ENCODE data around the gene DCANP1. TPM values are rescaled to one million over a fixed set of nuclear protein-coding genes. Genes with fewer than 3 reads are reported as not detected.

The DCANP1 gene
- total and polyA plus RNA-seq, 2 donors (not counting 1 experiment from before 2014, with no cell fraction given), result not detected

DNA sequence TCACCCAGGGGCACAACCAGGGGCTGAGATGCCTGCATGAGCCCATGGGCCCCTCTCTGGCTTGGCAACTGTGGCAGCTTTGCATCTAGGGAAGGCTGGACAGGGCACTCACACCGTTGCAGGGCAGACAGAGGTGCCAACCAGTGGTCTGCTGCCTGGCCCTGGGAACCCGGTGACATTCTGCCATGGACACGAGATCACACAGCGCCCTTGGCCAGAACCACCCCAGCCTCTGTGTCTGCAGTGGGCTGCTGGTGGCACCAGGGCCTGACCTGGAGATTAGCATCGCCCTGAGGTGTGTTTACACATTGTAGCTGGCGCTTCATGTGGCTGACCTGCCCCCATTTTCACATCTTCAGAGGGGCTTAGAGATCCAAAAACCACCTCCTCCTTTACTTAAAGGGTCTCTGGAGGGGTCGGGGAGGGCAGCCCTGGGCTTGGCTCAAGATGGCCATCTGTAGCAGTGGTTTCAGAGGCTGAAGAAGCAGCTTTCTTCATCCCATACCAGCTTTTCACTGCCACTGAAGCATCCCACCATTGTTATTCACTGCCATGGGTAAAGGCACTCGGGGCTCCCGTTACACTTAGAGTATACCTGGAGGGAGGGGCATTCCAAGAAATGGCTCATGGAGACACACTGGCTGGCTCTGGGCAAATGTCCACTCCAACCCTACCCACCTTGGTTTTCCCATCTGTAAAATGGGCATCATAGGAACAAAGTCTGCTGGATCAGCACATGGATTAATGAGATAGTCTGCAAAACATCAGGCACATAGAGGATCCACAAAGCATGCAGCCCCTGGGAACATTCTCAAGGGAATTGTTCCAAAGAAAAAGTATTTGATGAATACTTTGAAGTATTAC lies 11.4 kb downstream of the DCANP1 start:
- no peaks in the 10 kb centered on the region for H3K27me3 ChIP-seq (ENCODE audit: control insufficient read depth, insufficient read depth, low read length)
- no peak overlapping the region for H3K9ac ChIP-seq (ENCODE audit: insufficient read depth, low read length)
- TF ChIP-seq EZH2 (IDR thresholded peaks at IDR 0.05; ENCODE audit: low read length, missing control alignments), result no peak
- TF ChIP-seq, protein P1, sequence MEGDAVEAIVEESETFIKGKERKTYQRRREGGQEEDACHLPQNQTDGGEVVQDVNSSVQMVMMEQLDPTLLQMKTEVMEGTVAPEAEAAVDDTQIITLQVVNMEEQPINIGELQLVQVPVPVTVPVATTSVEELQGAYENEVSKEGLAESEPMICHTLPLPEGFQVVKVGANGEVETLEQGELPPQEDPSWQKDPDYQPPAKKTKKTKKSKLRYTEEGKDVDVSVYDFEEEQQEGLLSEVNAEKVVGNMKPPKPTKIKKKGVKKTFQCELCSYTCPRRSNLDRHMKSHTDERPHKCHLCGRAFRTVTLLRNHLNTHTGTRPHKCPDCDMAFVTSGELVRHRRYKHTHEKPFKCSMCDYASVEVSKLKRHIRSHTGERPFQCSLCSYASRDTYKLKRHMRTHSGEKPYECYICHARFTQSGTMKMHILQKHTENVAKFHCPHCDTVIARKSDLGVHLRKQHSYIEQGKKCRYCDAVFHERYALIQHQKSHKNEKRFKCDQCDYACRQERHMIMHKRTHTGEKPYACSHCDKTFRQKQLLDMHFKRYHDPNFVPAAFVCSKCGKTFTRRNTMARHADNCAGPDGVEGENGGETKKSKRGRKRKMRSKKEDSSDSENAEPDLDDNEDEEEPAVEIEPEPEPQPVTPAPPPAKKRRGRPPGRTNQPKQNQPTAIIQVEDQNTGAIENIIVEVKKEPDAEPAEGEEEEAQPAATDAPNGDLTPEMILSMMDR (conservative IDR thresholded peaks at IDR 0.05 in 1 of 2, IDR thresholded peaks at IDR 0.05 in 1 of 2; ENCODE audit: low read depth in 1 of 2, low read length in 2 of 2), result no peak
- no peak overlapping the region for H2AFZ ChIP-seq (ENCODE audit: low read length)
- no peaks in the 10 kb centered on the region for H3K79me2 ChIP-seq (ENCODE audit: control insufficient read depth, insufficient read depth, low read length)
- H3K36me3 ChIP-seq (ENCODE audit: control insufficient read depth, insufficient read depth, low read length), result no peaks in the 10 kb centered on the region
- no peaks in the 10 kb centered on the region for H3K9me3 ChIP-seq (ENCODE audit: control insufficient read depth, insufficient read depth, low read depth, low read length)
- no peak overlapping the region for H3K4me2 ChIP-seq (ENCODE audit: extremely low read depth, insufficient read depth, low read length)
- no peak for DNase-seq (ENCODE audit: low read depth in 2 of 2)
- H3K27ac ChIP-seq (ENCODE audit: insufficient read depth, low read length), result no peak overlapping the region
- no peaks in the 10 kb centered on the region for H4K20me1 ChIP-seq (ENCODE audit: control insufficient read depth, extremely low read depth, insufficient read depth, low read length)
- H3K4me3 ChIP-seq (replicated peaks in 1 of 4; ENCODE audit: control extremely low read depth in 1 of 4, insufficient read depth in 1 of 4, low read depth in 3 of 4, low read length in 4 of 4), result no peak overlapping the region
- H3K4me1 ChIP-seq (ENCODE audit: control insufficient read depth, extremely low read depth, insufficient read depth, low read length), result peaks cover 22% of the 10 kb centered on the region

DNA sequence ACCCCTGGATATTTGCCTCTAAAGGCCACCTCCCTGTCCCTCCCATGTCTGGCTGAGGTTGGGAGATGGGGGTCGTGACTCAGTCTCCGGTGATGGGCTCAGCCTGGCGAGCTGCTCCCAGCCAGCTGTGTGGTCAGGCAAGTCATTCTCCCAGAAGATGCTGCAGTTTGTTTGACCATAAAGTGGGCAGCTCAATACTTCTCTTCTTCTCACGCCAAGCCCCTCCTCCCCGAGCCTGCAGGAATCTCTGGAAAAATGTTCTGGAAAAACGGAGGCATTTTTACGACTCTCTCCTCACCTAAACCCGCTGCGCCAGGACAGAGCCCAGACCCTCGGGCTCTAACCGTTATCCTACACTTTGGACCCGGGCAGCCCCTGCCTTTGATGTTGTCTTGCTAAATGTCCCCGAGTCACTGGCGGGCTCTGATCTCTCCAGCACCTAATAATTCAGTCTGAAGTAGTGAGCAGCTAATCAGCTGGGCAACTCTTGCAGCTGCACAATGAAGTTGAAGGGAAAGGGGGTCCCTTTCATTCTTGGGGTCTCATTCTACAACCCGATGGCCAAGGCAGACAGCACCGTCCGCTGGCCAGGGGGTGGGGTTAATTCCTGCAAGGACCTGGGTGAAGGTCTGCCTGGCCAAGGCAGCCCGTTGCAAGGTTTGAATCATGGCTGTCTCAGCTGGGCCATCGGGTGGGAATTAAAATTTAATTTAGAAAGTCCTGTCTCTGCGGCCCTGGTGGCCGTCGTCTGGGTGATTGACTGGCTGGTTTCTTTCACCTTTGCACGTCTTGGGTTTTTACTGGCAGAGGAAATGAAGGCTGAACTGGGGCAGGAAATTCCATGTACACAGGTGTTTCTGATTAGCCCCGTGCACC lies 12.3 kb downstream of the DCANP1 start:
- Histone ChIP-seq H2AFZ (ENCODE audit: low read length) (peak overlapping the region; percentile 49), H3K9me3 (ENCODE audit: control insufficient read depth, insufficient read depth, low read depth, low read length) (no peaks in the 10 kb centered on the region), H3K4me3 (replicated peaks in 1 of 4; ENCODE audit: control extremely low read depth in 1 of 4, insufficient read depth in 1 of 4, low read depth in 3 of 4, low read length in 4 of 4) (no peak overlapping the region), H3K79me2 (ENCODE audit: control insufficient read depth, insufficient read depth, low read length) (no peaks in the 10 kb centered on the region), H3K27me3 (ENCODE audit: control insufficient read depth, insufficient read depth, low read length) (no peaks in the 10 kb centered on the region), H3K9ac (ENCODE audit: insufficient read depth, low read length) (no peak overlapping the region), H3K27ac (ENCODE audit: insufficient read depth, low read length) (no peak overlapping the region), H3K36me3 (ENCODE audit: control insufficient read depth, insufficient read depth, low read length) (no peaks in the 10 kb centered on the region), H3K4me2 (ENCODE audit: extremely low read depth, insufficient read depth, low read length) (peak overlapping the region; percentile 54), H3K4me1 (ENCODE audit: control insufficient read depth, extremely low read depth, insufficient read depth, low read length) (peaks cover 22% of the 10 kb centered on the region), H4K20me1 (ENCODE audit: control insufficient read depth, extremely low read depth, insufficient read depth, low read length) (no peaks in the 10 kb centered on the region)
- TF ChIP-seq EZH2 (IDR thresholded peaks at IDR 0.05; ENCODE audit: low read length, missing control alignments), result no peak
- TF ChIP-seq, protein P1 (conservative IDR thresholded peaks at IDR 0.05 in 1 of 2, IDR thresholded peaks at IDR 0.05 in 1 of 2; ENCODE audit: low read depth in 1 of 2, low read length in 2 of 2), result no peak
- DNase-seq (ENCODE audit: low read depth in 2 of 2), result peak in 1 of 2 donors; percentile 35

Data from fibroblast of lung (primary cell).